HG03457 (cell line): ENCODE data around the gene VPS13D.
"Not testable (repeated sequence)": the region's sequence is repeated elsewhere in the genome, so short reads cannot be mapped to it uniquely, and the experiment has no call there.

ENCODE experiments used
- ATAC-seq: cut with Tn5 transposase; IDR thresholded peaks from one replicate; pipeline ENCODE4 v1.9.1; 2021; ENCODE audit warnings: moderate number of reproducible peaks; ENCODE audit not compliant: unreplicated experiment

VPS13D gene

DNA sequence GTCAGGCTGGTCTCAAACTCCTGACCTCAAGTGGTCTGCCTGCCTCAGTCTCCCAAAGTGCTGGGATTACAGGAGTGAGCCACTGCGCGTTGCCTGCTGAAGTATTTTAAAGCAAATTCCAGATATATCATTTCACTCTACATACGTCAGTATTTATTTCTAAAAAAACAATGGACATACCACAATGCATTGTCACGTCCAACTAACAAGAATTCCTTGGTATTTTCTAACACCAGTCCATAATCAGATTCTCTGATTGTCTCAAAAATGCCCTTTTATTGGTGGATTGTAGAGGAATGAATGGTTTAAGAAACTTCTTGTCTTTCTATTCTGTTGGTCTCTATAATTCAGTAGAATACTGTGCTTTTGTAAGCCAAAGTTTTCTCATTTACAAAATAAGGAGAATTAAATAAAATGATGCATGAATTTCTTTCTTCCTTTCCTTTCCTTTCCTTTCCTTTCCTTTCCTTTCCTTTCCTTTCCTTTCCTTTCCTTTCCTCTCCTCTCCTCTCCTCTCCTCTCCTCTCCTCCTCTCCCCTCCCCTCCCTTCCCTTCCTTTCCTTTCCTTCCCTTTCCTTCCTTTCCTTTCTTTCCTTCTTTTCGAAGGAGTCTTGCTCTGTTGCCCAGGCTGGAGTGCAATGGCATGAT is 55.8 kb downstream of the VPS13D start:
- no peak for ATAC-seq

DNA sequence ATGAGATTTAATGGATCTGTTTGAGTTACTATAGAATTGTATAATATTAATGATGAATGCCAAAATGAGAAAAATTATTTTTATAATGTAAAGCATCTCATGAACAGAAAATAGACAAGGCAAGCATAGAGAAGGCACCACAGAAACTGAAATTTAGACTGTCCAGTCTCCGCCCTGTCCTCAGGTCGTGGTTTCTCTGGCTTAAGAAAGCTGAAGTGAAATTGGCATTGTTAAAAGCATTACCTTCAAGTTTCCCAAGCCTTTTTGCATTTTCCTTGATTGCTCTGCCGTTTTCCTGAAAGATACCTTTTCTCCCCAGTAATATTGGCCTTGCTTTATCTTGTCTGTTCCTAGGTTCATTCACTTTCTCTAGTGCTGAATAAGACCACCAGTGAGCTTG is 58.0 kb downstream of the VPS13D start:
- ATAC-seq: no peak

DNA sequence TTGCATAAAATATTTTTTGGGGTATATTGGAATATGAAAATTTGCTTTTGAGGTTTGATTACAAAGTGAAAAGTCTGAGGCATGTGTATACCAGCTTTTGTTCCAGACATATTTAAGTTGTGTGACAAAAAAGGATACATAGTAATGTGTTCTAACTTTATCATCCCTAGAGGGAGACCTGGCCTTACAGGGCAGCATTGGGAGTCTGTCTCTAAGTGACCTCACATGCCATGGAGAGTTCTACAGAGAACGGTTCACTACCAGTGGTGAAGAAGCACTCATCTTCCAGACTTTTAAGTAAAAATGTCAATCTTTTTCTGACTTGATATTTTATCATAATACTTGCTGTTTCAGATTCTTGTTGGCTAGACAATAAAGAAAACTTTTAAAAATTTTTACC is 61.0 kb downstream of the VPS13D start:
- no peak for ATAC-seq

GRCh38 chr1:12293416-12293815 is 63.6 kb downstream of the VPS13D start:
- no peak for ATAC-seq

DNA sequence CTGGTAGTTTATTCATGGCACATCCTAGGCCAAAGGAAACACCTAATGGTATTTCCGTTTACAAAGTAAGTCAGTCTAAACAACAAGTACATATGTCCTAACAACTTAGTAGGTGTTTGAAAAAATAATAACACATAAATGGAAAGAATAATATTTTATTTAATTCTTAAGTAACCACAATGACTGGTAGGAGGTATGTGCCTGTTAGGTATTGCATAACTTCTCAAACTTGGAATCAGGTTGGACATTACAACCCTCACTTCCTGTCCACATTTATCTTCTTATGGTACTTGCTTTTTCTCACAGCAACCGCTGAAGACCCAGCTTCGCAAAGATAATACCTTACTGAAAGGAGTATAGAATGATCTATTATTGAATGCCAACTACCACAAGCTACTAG is 64.2 kb downstream of the VPS13D start:
- no peak for ATAC-seq

DNA sequence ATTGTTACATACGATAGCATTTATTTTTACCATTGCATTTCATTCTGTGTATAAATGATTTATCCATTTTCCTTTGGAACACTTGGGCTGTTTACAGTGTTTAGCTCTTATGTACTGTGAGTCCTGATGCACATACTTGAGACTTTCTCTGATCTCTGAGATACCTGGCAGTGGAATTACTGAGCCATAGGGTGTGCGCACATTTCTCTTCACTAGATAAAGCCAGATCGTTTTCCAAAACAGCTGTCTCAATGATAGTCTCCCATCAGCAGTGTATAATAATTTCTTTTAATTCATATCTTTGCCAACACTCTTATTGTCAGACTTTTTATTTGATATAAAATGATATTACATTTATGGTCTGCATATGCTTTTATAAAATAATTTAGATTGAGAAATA is 66.2 kb downstream of the VPS13D start:
- ATAC-seq: no peak

- ATAC-seq: no peak
These were observed 66.8 kb downstream of the VPS13D start for GRCh38 chr1:12296623-12297022.

DNA sequence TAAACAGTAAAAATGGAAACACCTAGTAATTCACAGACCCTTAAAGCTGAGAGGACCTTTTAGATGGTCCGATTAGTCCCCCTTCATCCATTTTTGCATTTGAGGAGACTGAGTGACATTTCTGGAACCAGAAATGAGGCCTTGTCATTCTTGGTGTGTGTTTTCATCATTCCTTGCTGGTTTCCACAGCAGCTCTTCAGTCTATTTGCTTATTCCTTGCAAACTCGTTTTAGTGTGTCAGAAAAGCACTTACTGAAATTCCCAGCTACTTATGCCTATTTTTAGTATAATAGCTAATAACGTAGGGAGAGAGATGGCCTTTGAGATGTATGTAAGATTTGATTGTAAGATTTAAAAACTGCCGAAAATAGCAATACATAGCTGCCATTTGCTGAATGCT is 70.9 kb downstream of the VPS13D start:
- no peak for ATAC-seq

DNA sequence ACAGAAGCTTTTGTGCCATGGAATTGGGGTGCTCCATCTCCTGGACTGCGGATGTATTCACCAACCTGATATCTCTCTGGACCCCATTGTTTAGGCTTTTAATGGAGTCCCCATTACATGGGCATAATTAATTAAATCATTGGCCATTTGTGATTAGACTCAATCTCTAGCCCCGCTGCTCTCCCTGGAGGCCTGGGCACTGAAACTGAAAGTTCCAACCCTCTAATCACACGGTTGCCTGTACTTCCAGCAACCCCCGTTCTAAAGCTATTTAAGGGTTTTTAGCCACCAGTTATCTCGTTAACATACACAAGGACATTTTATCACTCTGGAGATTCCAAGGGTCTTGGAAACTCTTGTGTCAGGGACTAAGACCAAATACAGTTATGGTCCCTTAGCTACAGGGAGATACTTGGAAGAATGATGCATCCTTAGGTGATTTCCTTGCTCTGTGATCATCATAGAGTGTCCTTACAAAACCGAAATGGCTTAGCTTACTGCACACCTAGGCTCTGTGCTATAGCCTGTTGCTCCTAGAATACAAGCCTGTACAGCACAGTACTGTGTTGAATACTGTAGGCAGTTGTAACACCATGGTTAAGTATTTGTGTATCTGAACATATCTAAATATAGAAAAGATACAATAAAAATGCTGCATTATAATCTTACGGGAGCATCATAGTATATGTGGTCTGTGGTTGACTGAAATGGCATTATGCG is 71.8 kb downstream of the VPS13D start:
- ATAC-seq: no peak

GRCh38 chr1:12302798-12303447 is 73.1 kb downstream of the VPS13D start:
- no peak for ATAC-seq

- no peak for ATAC-seq
These were observed 75.5 kb downstream of the VPS13D start for GRCh38 chr1:12305377-12305776.

- no peak for ATAC-seq
These were observed 80.2 kb downstream of the VPS13D start for GRCh38 chr1:12309783-12310742.

DNA sequence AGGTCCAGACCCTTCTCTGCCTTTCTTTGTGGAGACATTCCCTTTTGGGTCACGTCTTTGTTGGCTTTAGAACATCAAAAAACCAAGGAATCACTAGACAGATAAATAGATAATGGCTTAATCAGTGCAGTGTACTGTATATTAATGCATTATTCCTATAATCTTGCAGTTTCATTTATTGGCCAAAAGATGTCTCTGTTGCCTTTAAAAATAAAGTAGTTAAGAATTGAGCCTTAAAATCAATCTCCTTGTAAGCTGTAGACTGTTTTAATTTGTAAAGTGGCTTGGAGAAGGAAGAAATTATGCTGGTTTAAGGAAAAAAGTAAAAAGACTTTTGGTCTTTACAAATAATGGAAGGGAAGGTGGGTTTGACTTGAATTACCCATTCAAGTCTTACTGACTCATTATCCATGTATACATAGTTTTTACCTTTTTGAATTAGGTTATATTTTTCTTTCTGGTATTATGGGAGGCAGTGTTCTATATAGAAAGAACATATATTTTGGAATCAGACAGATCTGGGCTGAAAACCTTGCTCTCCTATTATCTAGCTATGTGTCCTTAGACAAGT is 84.6 kb downstream of the VPS13D start:
- no peak for ATAC-seq

- no peak for ATAC-seq
These were observed 85.3 kb downstream of the VPS13D start for GRCh38 chr1:12315146-12315545.

DNA sequence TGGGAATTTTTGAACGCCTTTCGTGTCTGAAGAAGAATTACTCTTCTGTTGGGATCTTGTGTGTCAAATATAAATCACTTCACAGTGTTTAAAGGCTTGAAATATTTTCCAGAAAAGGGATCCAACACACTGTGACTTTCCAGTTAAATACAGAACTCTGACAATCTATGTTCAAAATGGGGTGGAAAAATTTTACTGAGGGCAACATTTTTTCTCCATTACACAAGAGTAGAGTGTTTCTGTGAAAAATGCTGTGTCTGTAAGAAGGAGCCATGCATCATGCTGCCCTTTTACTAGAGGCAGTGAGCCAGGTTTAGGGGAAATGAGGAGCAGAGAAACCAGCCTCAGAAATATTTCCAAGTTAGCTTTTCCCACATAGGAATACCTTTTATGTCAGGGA is 86.5 kb downstream of the VPS13D start:
- no peak for ATAC-seq

- ATAC-seq: no peak
These were observed 90.7 kb downstream of the VPS13D start for GRCh38 chr1:12320486-12320885.

GRCh38 chr1:12324423-12324822 is 94.6 kb downstream of the VPS13D start:
- no peak for ATAC-seq

DNA sequence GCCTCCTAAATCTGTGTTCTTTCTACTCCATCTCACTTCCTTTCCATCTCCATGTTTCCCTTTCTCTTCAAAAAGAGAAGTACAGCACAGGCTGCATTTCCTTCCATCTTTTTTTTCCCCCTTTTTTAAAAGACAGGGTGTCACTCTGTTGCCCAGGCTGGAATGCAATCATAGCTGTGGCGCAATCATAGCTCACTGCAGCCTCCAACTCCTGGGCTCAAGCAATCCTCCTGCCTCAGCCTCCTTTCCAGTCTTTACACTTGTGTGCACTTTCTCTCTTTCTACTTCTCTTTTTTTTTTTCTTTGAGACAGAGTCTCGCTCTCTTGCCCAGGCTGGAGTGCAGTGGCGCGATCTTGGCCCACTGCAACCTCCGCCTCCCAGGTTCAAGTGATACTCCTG is 95.1 kb downstream of the VPS13D start:
- ATAC-seq: not testable (repeated sequence)

- no peak for ATAC-seq
These were observed 97.2 kb downstream of the VPS13D start for GRCh38 chr1:12326986-12327385.

- no peak for ATAC-seq
These were observed 97.7 kb downstream of the VPS13D start for GRCh38 chr1:12327566-12327965.
